ENCODE measurements around the gene FBXW7.
A peak's percentile ranks its signal among the peaks of the same experiment; 100 is the strongest.

Gene FBXW7

GRCh38 chr4:152385551-152385950 lies 150.3 kb downstream of the FBXW7 start:
- peak; percentile 32 for FAIRE-seq
- DNase-seq (ENCODE audit: insufficient read length, low spot score): no peak
- TF ChIP-seq CTCF (IDR thresholded peaks at IDR 0.05; ENCODE audit: insufficient read depth, missing control alignments): peak; percentile 58

- no peak for DNase-seq (ENCODE audit: insufficient read length, low spot score)
Measured at GRCh38 chr4:152382057-152382785, 153.7 kb downstream of the FBXW7 start.

DNA sequence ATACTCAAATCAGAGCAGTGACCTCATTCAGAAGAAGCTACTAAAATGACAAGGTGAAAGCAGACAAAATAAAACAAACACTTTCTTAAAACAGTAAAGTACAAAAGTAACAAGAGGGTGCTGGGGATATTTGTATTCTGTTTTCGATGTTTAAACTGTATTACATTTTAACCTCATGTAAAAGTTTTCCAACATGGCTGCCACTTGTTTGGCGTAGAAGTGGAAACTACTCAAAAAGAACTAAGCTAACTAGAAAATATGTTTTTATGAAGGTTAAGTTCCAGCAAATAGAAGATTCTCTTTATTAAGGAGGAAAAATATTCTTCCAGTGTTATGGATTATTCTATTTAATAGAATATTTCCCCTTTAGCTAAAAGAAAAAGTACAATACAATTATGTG lies 155.0 kb downstream of the FBXW7 start:
- TF ChIP-seq CTCF (IDR thresholded peaks at IDR 0.05; ENCODE audit: insufficient read depth, missing control alignments): no peak
- FAIRE-seq (no peak), DNase-seq (ENCODE audit: insufficient read length, low spot score) (no peak)

More at GRCh38 chr4:152382057-152382785, 153.7 kb downstream of the FBXW7 start:
- no peak for TF ChIP-seq CTCF (IDR thresholded peaks at IDR 0.05; ENCODE audit: insufficient read depth, missing control alignments)
- FAIRE-seq: no peak

GRCh38 chr4:152380185-152380584 lies 155.7 kb downstream of the FBXW7 start:
- DNase-seq (ENCODE audit: insufficient read length, low spot score): no peak
- FAIRE-seq: no peak
- TF ChIP-seq CTCF (IDR thresholded peaks at IDR 0.05; ENCODE audit: insufficient read depth, missing control alignments): no peak

DNA sequence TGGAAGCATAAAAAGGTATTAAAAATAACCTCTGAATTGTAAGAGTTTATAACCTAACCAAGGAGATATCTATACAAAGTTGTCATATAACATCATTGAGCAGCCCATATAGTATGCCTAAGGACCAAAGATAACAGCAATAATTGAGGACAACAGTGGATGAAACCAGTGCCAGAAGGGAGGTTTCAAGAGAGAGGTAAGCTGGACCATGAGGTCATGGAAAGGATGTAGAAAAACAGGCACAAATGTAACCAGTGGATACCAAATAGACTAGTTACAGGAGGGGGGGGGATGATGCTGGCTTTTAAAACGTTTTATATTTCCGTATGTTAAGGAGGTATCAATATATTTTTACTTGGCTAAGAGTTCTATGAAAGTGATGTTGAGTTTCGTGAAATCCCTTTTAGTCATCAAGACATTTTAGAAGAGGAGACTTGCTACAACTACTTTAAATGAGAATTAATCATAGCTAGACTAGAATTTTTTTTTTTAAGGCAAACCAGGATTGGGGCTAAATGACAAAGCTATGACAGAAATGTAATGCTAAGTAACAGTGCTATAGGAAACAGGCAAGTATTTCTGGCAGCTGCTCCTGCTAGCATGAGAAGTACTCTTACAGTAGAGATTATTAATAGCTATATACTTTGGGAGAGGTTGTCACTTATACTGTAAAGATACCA lies 161.1 kb downstream of the FBXW7 start:
- DNase-seq (ENCODE audit: insufficient read length, low spot score): no peak
- no peak for FAIRE-seq

GRCh38 chr4:152374153-152374552 lies 161.7 kb downstream of the FBXW7 start:
- DNase-seq (ENCODE audit: insufficient read length, low spot score) (no peak), FAIRE-seq (no peak)
- TF ChIP-seq CTCF (IDR thresholded peaks at IDR 0.05; ENCODE audit: insufficient read depth, missing control alignments): no peak

More for the DNA sequence above, 161.1 kb downstream of the FBXW7 start:
- TF ChIP-seq CTCF (IDR thresholded peaks at IDR 0.05; ENCODE audit: insufficient read depth, missing control alignments): no peak

DNA sequence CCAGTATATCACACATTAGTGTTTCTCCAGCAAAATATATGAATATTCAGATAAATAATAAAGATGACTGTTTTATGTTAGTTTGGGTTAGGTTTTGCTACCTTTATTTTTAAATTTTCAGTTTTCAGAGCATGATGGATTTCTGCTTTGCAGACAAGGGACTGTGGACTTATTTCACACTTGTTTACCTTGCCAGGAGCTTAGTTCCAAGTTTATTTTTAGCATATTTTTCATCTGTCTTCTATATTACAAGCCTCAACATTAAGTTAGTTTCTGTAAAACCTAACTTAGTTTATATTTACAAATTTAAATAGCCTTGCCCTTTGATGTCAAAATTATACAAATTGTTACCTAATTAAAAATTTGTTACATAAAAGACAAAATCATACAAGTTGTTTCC lies 163.4 kb downstream of the FBXW7 start:
- TF ChIP-seq CTCF (IDR thresholded peaks at IDR 0.05; ENCODE audit: insufficient read depth, missing control alignments): no peak
- DNase-seq (ENCODE audit: insufficient read length, low spot score): no peak
- no peak for FAIRE-seq
